Uterus (tissue), 4 donors: ENCODE measurements around the gene DAG1. TPM values are rescaled to one million over a fixed set of nuclear protein-coding genes. Genes with fewer than 3 reads are reported as not detected.

Experiments used
- DNase-seq, 2 donors: peaks; one replicate each; pipeline ENCODE4 v3.0.0-alpha.2; 2019 to 2020
- H3K27ac ChIP-seq, 2 donors: fragments of 200-600 bp; sonication (generic); 1 replicate in 1 of 2; 2 replicates in 1 of 2; pipeline ENCODE4 v1.5.1; 2016 to 2018
- H3K27me3 ChIP-seq, 2 donors: fragments of 200-600 bp; sonication (generic); one replicate each; pipeline ENCODE4 v1.5.1; 2018 to 2019; ENCODE audit warnings: control low read depth in 1 of 2
- H3K36me3 ChIP-seq, 2 donors: fragments of 200-600 bp; sonication (generic); one replicate each; pipeline ENCODE4 v1.5.1; 2019; ENCODE audit warnings: control low read depth in 1 of 2
- H3K4me1 ChIP-seq, 2 donors: fragments of 200-600 bp; sonication (generic); one replicate each; pipeline ENCODE4 v1.5.1; 2018 to 2019; ENCODE audit warnings: control low read depth in 1 of 2
- H3K4me3 ChIP-seq, 2 donors: fragments of 200-600 bp; sonication (generic); 1 replicate in 1 of 2; 2 replicates in 1 of 2; pipeline ENCODE4 v1.5.1; 2018 to 2019; ENCODE audit warnings: mild to moderate bottlenecking in 1 of 2
- H3K9me3 ChIP-seq, 2 donors: fragments of 200-600 bp; sonication (generic); one replicate each; pipeline ENCODE4 v1.5.1; 2019; ENCODE audit warnings: control low read depth in 1 of 2
- POLR2A ChIP-seq, 2 donors: fragments of 450-650 bp; IDR thresholded peaks; one replicate each; pipeline ENCODE4 v1.6.1; 2016; ENCODE audit warnings: antibody characterized with exemption in 2 of 2, mild to moderate bottlenecking in 1 of 2, moderate library complexity in 1 of 2
- intact Hi-C: fragments of 100-400 bp; cut with DNase I; formaldehyde crosslinking; loops from one replicate; pipeline ENCODE4 v1.15.1; 2023; ENCODE audit warnings: low total_unique reads
- total RNA-seq, 4 donors: library from RNA; depleted of rRNA in 3 of 4; stranded (reverse); fragments of >200 nt in 3 of 4; gene quantifications; one replicate each; pipeline versions ENCODE4 v1.1.0 to v1.2.4, GENCODE V29; 2014 to 2023
- TF ChIP-seq, protein P1 (sequence below), 4 experiments: fragments of 200-600 bp in 2 of 4; fragments of 450-650 bp in 2 of 4; sonication (generic) in 2 of 4; IDR thresholded peaks; one replicate each; pipeline ENCODE4 v1.5.1; 2016 to 2019; ENCODE audit warnings: antibody characterized with exemption in 4 of 4, mild to moderate bottlenecking in 2 of 4, moderate library complexity in 1 of 4
- donor health status: DM: yes; HTN: yes; CAD: no.

The DAG1 gene
- total RNA-seq, 4 donors from 2014 or later, result 34.3 to 76.4 (median 48.1) TPM

DNA sequence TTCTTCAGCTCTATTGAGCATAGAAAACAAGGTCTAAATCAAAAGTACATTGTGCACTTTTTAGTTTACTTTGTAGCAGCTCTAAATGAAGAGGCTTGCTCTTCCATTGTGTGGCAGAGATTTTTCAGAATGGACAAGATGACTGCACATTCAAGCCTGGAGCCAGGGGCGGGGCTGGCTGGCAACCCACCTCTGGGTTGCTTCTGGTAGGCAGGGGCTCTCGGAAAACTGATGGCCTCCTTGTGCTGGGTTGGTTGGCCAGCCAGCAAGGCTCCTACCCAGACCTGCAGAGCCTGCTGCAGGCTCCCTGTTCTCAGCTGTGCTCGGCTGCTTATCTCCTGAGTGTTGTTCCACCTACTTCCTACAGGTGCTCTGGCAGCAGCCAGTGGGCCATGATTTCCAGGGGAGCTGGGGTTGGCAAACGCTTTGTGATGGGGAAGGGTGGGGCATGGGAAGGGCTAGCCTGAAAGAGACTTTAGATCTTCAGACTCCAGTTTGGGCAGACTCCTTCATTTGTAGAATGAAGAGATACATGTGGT, 93.0 kb downstream of the DAG1 start:
- H3K9me3 ChIP-seq, result no peaks in the 10 kb centered on the region
- no peak for DNase-seq
- no peaks in the 10 kb centered on the region for H3K4me1 ChIP-seq
- TF ChIP-seq POLR2A (IDR thresholded peaks at IDR 0.05), result no peak
- TF ChIP-seq, protein P1, sequence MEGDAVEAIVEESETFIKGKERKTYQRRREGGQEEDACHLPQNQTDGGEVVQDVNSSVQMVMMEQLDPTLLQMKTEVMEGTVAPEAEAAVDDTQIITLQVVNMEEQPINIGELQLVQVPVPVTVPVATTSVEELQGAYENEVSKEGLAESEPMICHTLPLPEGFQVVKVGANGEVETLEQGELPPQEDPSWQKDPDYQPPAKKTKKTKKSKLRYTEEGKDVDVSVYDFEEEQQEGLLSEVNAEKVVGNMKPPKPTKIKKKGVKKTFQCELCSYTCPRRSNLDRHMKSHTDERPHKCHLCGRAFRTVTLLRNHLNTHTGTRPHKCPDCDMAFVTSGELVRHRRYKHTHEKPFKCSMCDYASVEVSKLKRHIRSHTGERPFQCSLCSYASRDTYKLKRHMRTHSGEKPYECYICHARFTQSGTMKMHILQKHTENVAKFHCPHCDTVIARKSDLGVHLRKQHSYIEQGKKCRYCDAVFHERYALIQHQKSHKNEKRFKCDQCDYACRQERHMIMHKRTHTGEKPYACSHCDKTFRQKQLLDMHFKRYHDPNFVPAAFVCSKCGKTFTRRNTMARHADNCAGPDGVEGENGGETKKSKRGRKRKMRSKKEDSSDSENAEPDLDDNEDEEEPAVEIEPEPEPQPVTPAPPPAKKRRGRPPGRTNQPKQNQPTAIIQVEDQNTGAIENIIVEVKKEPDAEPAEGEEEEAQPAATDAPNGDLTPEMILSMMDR (IDR thresholded peaks at IDR 0.05), result no peak
- H3K27me3 ChIP-seq, result no peaks in the 10 kb centered on the region
- intact Hi-C loops, result no loop called here
- no peak overlapping the region for H3K27ac ChIP-seq
- no peak overlapping the region for H3K4me3 ChIP-seq
- H3K36me3 ChIP-seq, result no peaks in the 10 kb centered on the region

DNA sequence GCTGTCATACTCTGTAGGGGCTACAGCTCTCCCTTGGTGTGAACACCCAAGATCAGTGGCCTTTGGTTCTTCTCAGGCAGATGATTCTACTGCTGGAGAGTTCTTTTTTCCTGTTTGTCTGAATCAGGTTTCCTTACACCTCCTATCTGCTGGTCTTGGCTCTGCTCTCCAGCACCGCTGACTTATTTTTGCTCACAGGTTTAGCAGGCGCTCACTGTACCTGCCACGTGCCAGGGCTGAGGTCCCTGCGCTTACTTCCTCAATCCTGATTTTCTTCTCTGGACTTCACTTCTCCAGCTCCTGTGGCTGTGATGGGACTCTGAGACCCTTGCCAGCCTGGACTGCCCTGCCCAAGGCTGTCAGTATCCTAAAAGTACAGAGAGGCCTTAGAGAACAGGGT, 93.7 kb downstream of the DAG1 start:
- no peak overlapping the region for H3K27ac ChIP-seq
- intact Hi-C loops, result no loop called here
- TF ChIP-seq, protein P1 (IDR thresholded peaks at IDR 0.05), result no peak
- no peak for TF ChIP-seq POLR2A (IDR thresholded peaks at IDR 0.05)

DNA sequence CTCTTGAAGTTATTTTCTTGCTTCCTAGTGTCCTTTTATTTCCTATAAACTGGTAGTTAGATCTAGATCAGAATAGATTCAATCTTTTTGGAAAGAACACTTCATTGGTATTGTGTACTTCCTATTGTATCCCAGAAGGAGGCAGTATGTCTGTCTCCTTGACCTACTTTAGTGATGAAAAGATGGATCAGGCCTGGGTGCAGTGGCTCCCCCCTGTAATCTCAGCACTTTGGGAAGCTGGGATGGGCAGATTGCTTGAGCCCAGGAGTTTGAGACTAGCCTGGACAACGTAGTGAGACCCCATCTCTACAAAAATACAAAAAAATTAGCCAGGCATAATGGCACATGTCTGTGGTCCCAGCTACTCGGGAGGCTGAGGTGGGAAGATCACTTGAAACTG, 96.2 kb downstream of the DAG1 start:
- no peak overlapping the region for H3K27ac ChIP-seq
- intact Hi-C loops, result no loop called here
- H3K4me3 ChIP-seq, result no peak overlapping the region

More for the DNA sequence above, 93.7 kb downstream of the DAG1 start:
- Histone ChIP-seq H3K9me3 (no peaks in the 10 kb centered on the region), H3K4me3 (no peak overlapping the region), H3K36me3 (no peaks in the 10 kb centered on the region), H3K4me1 (no peaks in the 10 kb centered on the region), H3K27me3 (no peaks in the 10 kb centered on the region)
- DNase-seq, result no peak

DNA sequence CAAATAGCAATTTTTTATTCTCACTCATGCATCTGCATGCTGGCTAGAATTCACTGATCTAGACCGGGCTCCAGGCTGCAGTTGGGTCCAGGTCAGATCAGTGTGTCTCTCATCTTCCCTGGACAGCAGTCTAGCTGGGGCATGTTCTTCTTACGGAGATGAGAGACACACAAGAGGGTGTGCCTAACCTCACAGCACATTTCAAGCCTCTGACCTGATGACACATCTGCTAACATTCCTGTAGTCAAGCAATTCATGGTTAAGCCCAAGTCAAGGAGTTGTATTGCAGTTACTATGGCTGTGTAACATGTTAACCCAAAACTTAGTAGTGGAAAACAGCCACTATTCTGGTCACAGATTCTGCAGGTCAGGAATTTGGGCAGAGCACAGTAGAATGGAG, 97.3 kb downstream of the DAG1 start:
- no peaks in the 10 kb centered on the region for H3K27me3 ChIP-seq
- no peaks in the 10 kb centered on the region for H3K36me3 ChIP-seq
- intact Hi-C loops, result no loop called here
- H3K4me1 ChIP-seq, result no peaks in the 10 kb centered on the region
- H3K27ac ChIP-seq, result no peak overlapping the region
- H3K9me3 ChIP-seq, result no peaks in the 10 kb centered on the region
- no peak overlapping the region for H3K4me3 ChIP-seq
- no peak for TF ChIP-seq POLR2A (IDR thresholded peaks at IDR 0.05)
- TF ChIP-seq, protein P1 (IDR thresholded peaks at IDR 0.05), result no peak
- no peak for DNase-seq

More for the DNA sequence above, 96.2 kb downstream of the DAG1 start:
- H3K36me3 ChIP-seq, result no peaks in the 10 kb centered on the region
- H3K9me3 ChIP-seq, result no peaks in the 10 kb centered on the region
- H3K4me1 ChIP-seq, result no peaks in the 10 kb centered on the region
- H3K27me3 ChIP-seq, result no peaks in the 10 kb centered on the region
- TF ChIP-seq POLR2A (IDR thresholded peaks at IDR 0.05), result no peak
- TF ChIP-seq, protein P1 (IDR thresholded peaks at IDR 0.05), result no peak
- DNase-seq, result no peak

DNA sequence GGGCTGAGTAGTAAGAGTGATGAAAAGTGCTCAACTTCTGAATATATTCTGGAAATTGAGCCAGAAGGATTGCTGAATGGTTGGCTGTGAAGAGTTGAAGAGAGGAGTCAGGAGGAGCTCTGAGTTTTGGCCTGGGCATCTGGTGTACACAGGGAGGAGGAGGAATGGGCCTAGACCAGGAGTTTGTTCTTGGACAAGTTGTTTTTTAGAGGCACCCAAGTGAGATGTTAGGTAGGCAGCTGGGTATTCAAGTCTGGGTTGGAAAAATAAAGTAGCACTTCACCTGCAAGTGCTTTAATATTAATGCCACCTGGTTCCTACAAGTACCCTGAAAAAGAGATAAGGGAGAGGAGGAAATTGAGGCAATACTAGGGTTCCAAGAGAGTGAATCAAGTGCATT, 98.9 kb downstream of the DAG1 start:
- Histone ChIP-seq H3K27ac (no peak overlapping the region), H3K27me3 (no peaks in the 10 kb centered on the region), H3K9me3 (no peaks in the 10 kb centered on the region), H3K36me3 (no peaks in the 10 kb centered on the region), H3K4me3 (no peak overlapping the region), H3K4me1 (no peaks in the 10 kb centered on the region)
- no peak for DNase-seq
- intact Hi-C loops, result no loop called here
- TF ChIP-seq, protein P1 (IDR thresholded peaks at IDR 0.05), result no peak
- no peak for TF ChIP-seq POLR2A (IDR thresholded peaks at IDR 0.05)
